HepG2 (cell line): ENCODE data around the gene SELENOV. TPM values are rescaled to one million over a fixed set of nuclear protein-coding genes. Genes with fewer than 3 reads are reported as not detected.

Experiments
- CC2D1A ChIP-seq: sonication (generic); formaldehyde crosslinking; IDR thresholded peaks from 2 replicates; pipeline ENCODE4 v1.8.1; 2023; ENCODE audit warnings: mild to moderate bottlenecking, missing genetic modification reagents
- FOXK1 ChIP-seq: sonication (generic); formaldehyde crosslinking; IDR thresholded peaks from 2 replicates; pipeline ENCODE4 v1.4.0; 2020; ENCODE audit warnings: low read depth, missing genetic modification reagents, borderline replicate concordance
- HOMEZ ChIP-seq: IDR thresholded peaks from 2 replicates; pipeline ENCODE4 v1.6.1; 2016; ENCODE audit warnings: low read depth
- RBM22 ChIP-seq: fragments of 200-400 bp; formaldehyde crosslinking; optimal IDR thresholded peaks from 2 replicates; pipeline ENCODE3; 2017; ENCODE audit warnings: mild to moderate bottlenecking, low read length, moderate library complexity
- TRIM22 ChIP-seq: fragments of 450-650 bp; IDR thresholded peaks from 2 replicates; pipeline ENCODE4 v1.6.1; 2017
- ZNF770 ChIP-seq: sonication (generic); formaldehyde crosslinking; IDR thresholded peaks from 2 replicates; pipeline ENCODE4 v1.5.0; 2020; ENCODE audit warnings: mild to moderate bottlenecking, missing genetic modification reagents
- polyA plus RNA-seq, 8 experiments: library from polyadenylated mRNA; depleted of rRNA in 3 of 8; stranded (reverse) in 7 of 8; unstranded in 1 of 8; fragments of >200 nt; fragmentation: Illumina TruSeq in 4 of 8; extraction: Trizol in 4 of 8; gene quantifications; 2 replicates each; pipeline versions ENCODE4 v1.2.1 to v1.2.3, GENCODE V29; 2011 to 2016; ENCODE audit warnings: low read depth in 4 of 8, missing spikeins in 1 of 8, mixed read lengths in 1 of 8; ENCODE audit not compliant: insufficient read depth in 1 of 8
- total RNA-seq, 5 experiments: library from RNA; depleted of rRNA; stranded (reverse); fragments of >200 nt; fragmentation: Illumina TruSeq; extraction: Trizol; gene quantifications; 2 replicates each; pipeline ENCODE4 v1.2.3, GENCODE V29; 2016; ENCODE audit warnings: low read depth in 1 of 5
- TF ChIP-seq, protein P1 (sequence below): sonication (generic); formaldehyde crosslinking; conservative IDR thresholded peaks from 2 replicates; pipeline ENCODE4 v1.4.0; 2020; ENCODE audit warnings: missing genetic modification reagents
- TF ChIP-seq, protein P2 (sequence below), 2 experiments: sonication (generic) in 1 of 2; formaldehyde crosslinking in 1 of 2; IDR thresholded peaks; 2 replicates each; pipeline versions ENCODE4 v1.4.0 to v1.6.1; 2016 to 2020; ENCODE audit warnings: borderline replicate concordance in 1 of 2, low read depth in 1 of 2, mild to moderate bottlenecking in 1 of 2, missing genetic modification reagents in 1 of 2
- TF ChIP-seq, protein P3 (sequence below): sonication (generic); formaldehyde crosslinking; IDR thresholded peaks from 2 replicates; pipeline ENCODE4 v1.9.0; 2021; ENCODE audit warnings: missing genetic modification reagents, mild to moderate bottlenecking, borderline replicate concordance
- TF ChIP-seq, protein P4 (sequence below): sonication (generic); formaldehyde crosslinking; IDR thresholded peaks from 2 replicates; pipeline ENCODE4; 2020; ENCODE audit warnings: missing genetic modification reagents, mild to moderate bottlenecking, borderline replicate concordance

SELENOV gene
- total and polyA plus RNA-seq, 2 of the 13 experiments (the other 11 are each of a cell fraction or from before 2014, with no cell fraction given) = not detected

- TF ChIP-seq, protein P1, sequence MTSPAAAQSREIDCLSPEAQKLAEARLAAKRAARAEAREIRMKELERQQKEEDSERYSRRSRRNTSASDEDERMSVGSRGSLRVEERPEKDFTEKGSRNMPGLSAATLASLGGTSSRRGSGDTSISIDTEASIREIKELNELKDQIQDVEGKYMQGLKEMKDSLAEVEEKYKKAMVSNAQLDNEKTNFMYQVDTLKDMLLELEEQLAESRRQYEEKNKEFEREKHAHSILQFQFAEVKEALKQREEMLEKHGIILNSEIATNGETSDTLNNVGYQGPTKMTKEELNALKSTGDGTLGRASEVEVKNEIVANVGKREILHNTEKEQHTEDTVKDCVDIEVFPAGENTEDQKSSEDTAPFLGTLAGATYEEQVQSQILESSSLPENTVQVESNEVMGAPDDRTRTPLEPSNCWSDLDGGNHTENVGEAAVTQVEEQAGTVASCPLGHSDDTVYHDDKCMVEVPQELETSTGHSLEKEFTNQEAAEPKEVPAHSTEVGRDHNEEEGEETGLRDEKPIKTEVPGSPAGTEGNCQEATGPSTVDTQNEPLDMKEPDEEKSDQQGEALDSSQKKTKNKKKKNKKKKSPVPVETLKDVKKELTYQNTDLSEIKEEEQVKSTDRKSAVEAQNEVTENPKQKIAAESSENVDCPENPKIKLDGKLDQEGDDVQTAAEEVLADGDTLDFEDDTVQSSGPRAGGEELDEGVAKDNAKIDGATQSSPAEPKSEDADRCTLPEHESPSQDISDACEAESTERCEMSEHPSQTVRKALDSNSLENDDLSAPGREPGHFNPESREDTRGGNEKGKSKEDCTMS (CRISPR knock-in tag) = no peak; the same call in 1 of the 2 replicates
- TF ChIP-seq FOXK1 (CRISPR knock-in tag) (no peak), ZNF770 (CRISPR knock-in tag) (no peak), TRIM22 (no peak), CC2D1A (CRISPR knock-in tag) (no peak), HOMEZ (CRISPR knock-in tag) (no peak), RBM22 (no peak)
- TF ChIP-seq, protein P2, sequence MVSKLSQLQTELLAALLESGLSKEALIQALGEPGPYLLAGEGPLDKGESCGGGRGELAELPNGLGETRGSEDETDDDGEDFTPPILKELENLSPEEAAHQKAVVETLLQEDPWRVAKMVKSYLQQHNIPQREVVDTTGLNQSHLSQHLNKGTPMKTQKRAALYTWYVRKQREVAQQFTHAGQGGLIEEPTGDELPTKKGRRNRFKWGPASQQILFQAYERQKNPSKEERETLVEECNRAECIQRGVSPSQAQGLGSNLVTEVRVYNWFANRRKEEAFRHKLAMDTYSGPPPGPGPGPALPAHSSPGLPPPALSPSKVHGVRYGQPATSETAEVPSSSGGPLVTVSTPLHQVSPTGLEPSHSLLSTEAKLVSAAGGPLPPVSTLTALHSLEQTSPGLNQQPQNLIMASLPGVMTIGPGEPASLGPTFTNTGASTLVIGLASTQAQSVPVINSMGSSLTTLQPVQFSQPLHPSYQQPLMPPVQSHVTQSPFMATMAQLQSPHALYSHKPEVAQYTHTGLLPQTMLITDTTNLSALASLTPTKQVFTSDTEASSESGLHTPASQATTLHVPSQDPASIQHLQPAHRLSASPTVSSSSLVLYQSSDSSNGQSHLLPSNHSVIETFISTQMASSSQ (IDR thresholded peaks at IDR 0.05; ENCODE audit: low read depth) = no peak
- TF ChIP-seq, protein P2 (CRISPR knock-in tag; IDR thresholded peaks at IDR 0.05; ENCODE audit: borderline replicate concordance) = peak; percentile 68
- TF ChIP-seq, protein P3, sequence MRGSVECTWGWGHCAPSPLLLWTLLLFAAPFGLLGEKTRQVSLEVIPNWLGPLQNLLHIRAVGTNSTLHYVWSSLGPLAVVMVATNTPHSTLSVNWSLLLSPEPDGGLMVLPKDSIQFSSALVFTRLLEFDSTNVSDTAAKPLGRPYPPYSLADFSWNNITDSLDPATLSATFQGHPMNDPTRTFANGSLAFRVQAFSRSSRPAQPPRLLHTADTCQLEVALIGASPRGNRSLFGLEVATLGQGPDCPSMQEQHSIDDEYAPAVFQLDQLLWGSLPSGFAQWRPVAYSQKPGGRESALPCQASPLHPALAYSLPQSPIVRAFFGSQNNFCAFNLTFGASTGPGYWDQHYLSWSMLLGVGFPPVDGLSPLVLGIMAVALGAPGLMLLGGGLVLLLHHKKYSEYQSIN (CRISPR knock-in tag) = no peak
- TF ChIP-seq, protein P4, sequence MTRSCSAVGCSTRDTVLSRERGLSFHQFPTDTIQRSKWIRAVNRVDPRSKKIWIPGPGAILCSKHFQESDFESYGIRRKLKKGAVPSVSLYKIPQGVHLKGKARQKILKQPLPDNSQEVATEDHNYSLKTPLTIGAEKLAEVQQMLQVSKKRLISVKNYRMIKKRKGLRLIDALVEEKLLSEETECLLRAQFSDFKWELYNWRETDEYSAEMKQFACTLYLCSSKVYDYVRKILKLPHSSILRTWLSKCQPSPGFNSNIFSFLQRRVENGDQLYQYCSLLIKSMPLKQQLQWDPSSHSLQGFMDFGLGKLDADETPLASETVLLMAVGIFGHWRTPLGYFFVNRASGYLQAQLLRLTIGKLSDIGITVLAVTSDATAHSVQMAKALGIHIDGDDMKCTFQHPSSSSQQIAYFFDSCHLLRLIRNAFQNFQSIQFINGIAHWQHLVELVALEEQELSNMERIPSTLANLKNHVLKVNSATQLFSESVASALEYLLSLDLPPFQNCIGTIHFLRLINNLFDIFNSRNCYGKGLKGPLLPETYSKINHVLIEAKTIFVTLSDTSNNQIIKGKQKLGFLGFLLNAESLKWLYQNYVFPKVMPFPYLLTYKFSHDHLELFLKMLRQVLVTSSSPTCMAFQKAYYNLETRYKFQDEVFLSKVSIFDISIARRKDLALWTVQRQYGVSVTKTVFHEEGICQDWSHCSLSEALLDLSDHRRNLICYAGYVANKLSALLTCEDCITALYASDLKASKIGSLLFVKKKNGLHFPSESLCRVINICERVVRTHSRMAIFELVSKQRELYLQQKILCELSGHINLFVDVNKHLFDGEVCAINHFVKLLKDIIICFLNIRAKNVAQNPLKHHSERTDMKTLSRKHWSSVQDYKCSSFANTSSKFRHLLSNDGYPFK (CRISPR knock-in tag) = peak; percentile 53; the same call in 1 of the 2 replicates
These were observed 12.1 kb upstream of the SELENOV start (continued) for GRCh38 chr19:39502640-39503417.
